ENCODE measurements around the gene KCNMB2. TPM values are rescaled to one million over a fixed set of nuclear protein-coding genes. Genes with fewer than 3 reads are reported as not detected.

KCNMB2 gene
- polyA plus RNA-seq, 3 donors: not detected

DNA sequence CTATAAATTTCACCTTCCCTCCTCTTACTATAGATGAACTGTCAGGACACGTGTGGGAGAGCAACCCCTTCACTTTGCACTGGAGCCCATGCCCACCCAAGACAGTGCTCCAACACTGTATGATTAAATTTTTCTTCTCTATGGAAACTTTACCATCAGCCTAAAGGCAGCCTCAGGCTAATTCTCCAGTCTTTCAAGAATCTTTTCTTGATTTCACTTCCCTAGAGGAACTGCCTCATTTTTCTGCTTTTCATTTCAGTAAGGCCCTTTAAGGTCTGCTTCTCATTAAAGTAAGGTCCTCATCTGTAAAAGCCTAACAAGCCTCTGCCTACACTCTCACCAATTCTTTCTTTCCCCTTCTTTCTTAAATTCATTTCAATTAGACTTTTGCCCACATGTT is 137.3 kb downstream of the KCNMB2 start:
- Mint-ChIP-seq H3K4me1 (no peaks in the 10 kb centered on the region), H3K27ac (no peak overlapping the region), H3K9me3 (peaks cover 2 to 8% (median 4%) of the 10 kb centered on the region in 7 donors), H3K4me3 (no peak overlapping the region), H3K27me3 (ENCODE audit: low read depth in 3 of 3) (no peaks in the 10 kb centered on the region), H3K36me3 (no peaks in the 10 kb centered on the region)
- H3K4me2 ChIP-seq (replicated peaks; ENCODE audit: extremely low read depth, low read length, poor library complexity, severe bottlenecking): no peak overlapping the region
- no peak overlapping the region for H3K4me3 ChIP-seq (replicated peaks in 1 of 3; ENCODE audit: low read depth in 2 of 3, low read length in 3 of 3)
- no peak for DNase-seq
- no peak overlapping the region for H3K9ac ChIP-seq (ENCODE audit: insufficient read depth, low read length, poor library complexity, severe bottlenecking)
- H3K9me3 ChIP-seq (replicated peaks in 1 of 2; ENCODE audit: control insufficient read depth in 1 of 2, insufficient read depth in 1 of 2, low read length in 2 of 2): peaks cover 6 to 7% of the 10 kb centered on the region in 2 donors
- H3K27ac ChIP-seq (ENCODE audit: low read depth in 1 of 2, low read length in 2 of 2): no peak overlapping the region
- H3K79me2 ChIP-seq (ENCODE audit: insufficient read depth, low read length): no peaks in the 10 kb centered on the region
- no peaks in the 10 kb centered on the region for H3K27me3 ChIP-seq (ENCODE audit: control insufficient read depth in 2 of 2, insufficient read depth in 2 of 2, low read length in 2 of 2)
- TF ChIP-seq CTCF (IDR thresholded peaks at IDR 0.05): no peak
- no peaks in the 10 kb centered on the region for H3K36me3 ChIP-seq (replicated peaks in 1 of 2; ENCODE audit: control insufficient read depth in 1 of 2, insufficient read depth in 2 of 2, low read length in 2 of 2)
- intact Hi-C loops (cut with micrococcal nuclease): no loop called here
- H2AFZ ChIP-seq (ENCODE audit: insufficient read depth, low read depth, low read length, poor library complexity, severe bottlenecking): no peak overlapping the region
- no peaks in the 10 kb centered on the region for H4K20me1 ChIP-seq (ENCODE audit: insufficient read depth, low read length)
- no peaks in the 10 kb centered on the region for H3K4me1 ChIP-seq (ENCODE audit: control insufficient read depth in 1 of 2, insufficient read depth in 2 of 2, low read length in 2 of 2)
- WGBS (ENCODE audit: insufficient coverage): no CpG with 5 or more reads among the region's 1 CpG

- DNase-seq: no peak
- TF ChIP-seq CTCF (IDR thresholded peaks at IDR 0.05): no peak
These were observed 139.8 kb downstream of the KCNMB2 start for GRCh38 chr3:178676077-178676476.

More at GRCh38 chr3:178676077-178676476, 139.8 kb downstream of the KCNMB2 start:
- peaks cover 3 to 8% (median 5%) of the 10 kb centered on the region in 7 donors for H3K9me3 Mint-ChIP-seq
- H2AFZ ChIP-seq (ENCODE audit: insufficient read depth, low read depth, low read length, poor library complexity, severe bottlenecking): no peak overlapping the region
- H3K4me3 ChIP-seq (replicated peaks in 1 of 3; ENCODE audit: low read depth in 2 of 3, low read length in 3 of 3): no peak overlapping the region
- no peaks in the 10 kb centered on the region for H3K79me2 ChIP-seq (ENCODE audit: insufficient read depth, low read length)
- H3K4me3 Mint-ChIP-seq: no peak overlapping the region
- intact Hi-C loops (cut with micrococcal nuclease): no loop called here
- no peaks in the 10 kb centered on the region for H3K27me3 Mint-ChIP-seq (ENCODE audit: low read depth in 3 of 3)
- WGBS (ENCODE audit: insufficient coverage): 88% methylated on average over 3 of the region's 4 CpGs
- H3K36me3 Mint-ChIP-seq: no peaks in the 10 kb centered on the region
- H3K27me3 ChIP-seq (ENCODE audit: control insufficient read depth in 2 of 2, insufficient read depth in 2 of 2, low read length in 2 of 2): no peaks in the 10 kb centered on the region
- no peaks in the 10 kb centered on the region for H4K20me1 ChIP-seq (ENCODE audit: insufficient read depth, low read length)
- no peaks in the 10 kb centered on the region for H3K4me1 ChIP-seq (ENCODE audit: control insufficient read depth in 1 of 2, insufficient read depth in 2 of 2, low read length in 2 of 2)
- no peak overlapping the region for H3K4me2 ChIP-seq (replicated peaks; ENCODE audit: extremely low read depth, low read length, poor library complexity, severe bottlenecking)
- no peaks in the 10 kb centered on the region for H3K4me1 Mint-ChIP-seq
- H3K9ac ChIP-seq (ENCODE audit: insufficient read depth, low read length, poor library complexity, severe bottlenecking): no peak overlapping the region
- H3K36me3 ChIP-seq (replicated peaks in 1 of 2; ENCODE audit: control insufficient read depth in 1 of 2, insufficient read depth in 2 of 2, low read length in 2 of 2): no peaks in the 10 kb centered on the region
- peaks cover 11% of the 10 kb centered on the region in 2 donors for H3K9me3 ChIP-seq (replicated peaks in 1 of 2; ENCODE audit: control insufficient read depth in 1 of 2, insufficient read depth in 1 of 2, low read length in 2 of 2)
- H3K27ac ChIP-seq (ENCODE audit: low read depth in 1 of 2, low read length in 2 of 2): no peak overlapping the region
- H3K27ac Mint-ChIP-seq: no peak overlapping the region
